Astrocyte (in vitro differentiated cells and primary cell): ENCODE data around the gene CD164.

ENCODE experiments used
- CTCF ChIP-seq: IDR thresholded peaks from 2 replicates; pipeline ENCODE4 v1.5.1; 2011; ENCODE audit warnings: low read depth, mild to moderate bottlenecking, inconsistent platforms, low read length, moderate library complexity; ENCODE audit not compliant: insufficient read depth
- EZH2 ChIP-seq: IDR thresholded peaks from 2 replicates; pipeline ENCODE4 v1.6.1; 2012; ENCODE audit warnings: mild to moderate bottlenecking, low read length, inconsistent platforms; ENCODE audit not compliant: insufficient read depth

GRCh38 chr6:109360791-109361190, 21.5 kb downstream of the CD164 start:
- TF ChIP-seq CTCF (no peak), EZH2 (no peak)
